HEK293 (cell line): ENCODE measurements around the gene CEP63.

Experiments
- CTCF ChIA-PET: fragments of 350-600 bp; formaldehyde crosslinking; extraction: SDS; loops from one replicate; lab custom pipeline; 2021; ENCODE audit warnings: antibody characterized with exemption; lab: Yijun Ruan, JAX
- POLR2A ChIA-PET: fragments of 300-600 bp; formaldehyde crosslinking; extraction: SDS; loops from one replicate; lab custom pipeline; 2020; ENCODE audit warnings: antibody characterized with exemption, inconsistent platforms; lab: Yijun Ruan, JAX
- H3K27ac ChIP-seq: fragments of 200-500 bp; sonication (Bioruptor generic); 2 replicates; pipeline ENCODE4 v1.5.1; 2014; ENCODE audit warnings: low read depth, low read length, control low read depth, inconsistent platforms; ENCODE audit errors: extremely low read depth
- H3K36me3 ChIP-seq, 2 experiments: fragments of 200-500 bp in 1 of 2; sonication (Bioruptor generic) in 1 of 2; 1 replicate in 1 of 2; 2 replicates in 1 of 2; pipeline ENCODE4 v1.5.1; 2014 to 2017; ENCODE audit warnings: inconsistent platforms in 2 of 2, low read length in 2 of 2; ENCODE audit not compliant: control insufficient read depth in 2 of 2, insufficient read depth in 1 of 2
- H3K4me1 ChIP-seq: fragments of 200-500 bp; sonication (Bioruptor generic); 2 replicates; pipeline ENCODE4 v1.5.1; 2014; ENCODE audit warnings: mild to moderate bottlenecking, low read length, inconsistent platforms; ENCODE audit not compliant: control insufficient read depth, insufficient read depth
- H3K4me3 ChIP-seq: 2 replicates; pipeline ENCODE4 v1.5.1; 2011; ENCODE audit warnings: low read depth, mild to moderate bottlenecking, control low read depth, low read length, moderate library complexity
- H3K9me3 ChIP-seq: fragments of 200-500 bp; sonication (Bioruptor generic); 2 replicates; pipeline ENCODE4 v1.5.1; 2014; ENCODE audit warnings: low read depth, low read length, inconsistent platforms; ENCODE audit not compliant: control insufficient read depth, insufficient read depth
- BCL11B ChIP-seq: fragments of 450-650 bp; formaldehyde crosslinking; IDR thresholded peaks from 2 replicates; pipeline ENCODE4 v1.5.1; 2016; ENCODE audit warnings: low read depth, missing biosample characterization, missing genetic modification characterization
- KLF7 ChIP-seq: fragments of 450-650 bp; formaldehyde crosslinking; IDR thresholded peaks from 2 replicates; pipeline ENCODE4 v1.5.1; 2016; ENCODE audit warnings: missing biosample characterization, missing genetic modification characterization, borderline replicate concordance
- OVOL3 ChIP-seq: fragments of 450-650 bp; formaldehyde crosslinking; IDR thresholded peaks from 2 replicates; pipeline ENCODE4 v1.5.1; 2016; ENCODE audit warnings: missing biosample characterization, missing genetic modification characterization
- PBX3 ChIP-seq: sonication (generic); formaldehyde crosslinking; IDR thresholded peaks from 2 replicates; pipeline ENCODE4 v1.8.1; 2022; ENCODE audit warnings: mild to moderate bottlenecking, moderate library complexity, missing genetic modification reagents
- RBAK ChIP-seq: fragments of 450-650 bp; formaldehyde crosslinking; IDR thresholded peaks from 2 replicates; pipeline ENCODE4 v1.5.1; 2016; ENCODE audit warnings: missing biosample characterization, missing genetic modification characterization
- REPIN1 ChIP-seq: fragments of 450-650 bp; formaldehyde crosslinking; IDR thresholded peaks from 2 replicates; pipeline ENCODE4 v1.5.1; 2017; ENCODE audit warnings: missing biosample characterization, missing genetic modification characterization, low read depth
- SCRT1 ChIP-seq: fragments of 450-650 bp; formaldehyde crosslinking; IDR thresholded peaks from 2 replicates; pipeline ENCODE4 v1.5.1; 2016; ENCODE audit warnings: missing biosample characterization, missing genetic modification characterization, borderline replicate concordance
- WT1 ChIP-seq: fragments of 450-650 bp; formaldehyde crosslinking; IDR thresholded peaks from 2 replicates; pipeline ENCODE4 v1.5.1; 2016; ENCODE audit warnings: missing biosample characterization, missing genetic modification characterization
- ZNF140 ChIP-seq: fragments of 450-650 bp; formaldehyde crosslinking; IDR thresholded peaks from 2 replicates; pipeline ENCODE4 v1.5.1; 2016; ENCODE audit warnings: missing biosample characterization, missing genetic modification characterization
- ZNF184 ChIP-seq: fragments of 450-650 bp; IDR thresholded peaks from 2 replicates; pipeline ENCODE4 v1.5.1; 2018; ENCODE audit warnings: missing biosample characterization, mild to moderate bottlenecking, missing genetic modification characterization
- ZNF223 ChIP-seq: fragments of 450-650 bp; formaldehyde crosslinking; IDR thresholded peaks from 2 replicates; pipeline ENCODE4 v1.5.1; 2016; ENCODE audit warnings: missing biosample characterization, missing genetic modification characterization
- ZNF266 ChIP-seq: fragments of 450-650 bp; formaldehyde crosslinking; IDR thresholded peaks from 2 replicates; pipeline ENCODE4 v1.5.1; 2016; ENCODE audit warnings: missing biosample characterization, missing genetic modification characterization, low read depth
- ZNF302 ChIP-seq: fragments of 450-650 bp; formaldehyde crosslinking; IDR thresholded peaks from 2 replicates; pipeline ENCODE4 v1.5.1; 2016; ENCODE audit warnings: missing biosample characterization, missing genetic modification characterization, low read depth
- ZNF311 ChIP-seq: fragments of 450-650 bp; formaldehyde crosslinking; IDR thresholded peaks from 2 replicates; pipeline ENCODE4 v1.5.1; 2017; ENCODE audit warnings: missing biosample characterization, missing genetic modification characterization, borderline replicate concordance
- ZNF341 ChIP-seq: fragments of 450-650 bp; formaldehyde crosslinking; IDR thresholded peaks from 2 replicates; pipeline ENCODE4; 2016; ENCODE audit warnings: low read depth, missing biosample characterization, missing genetic modification characterization
- ZNF354C ChIP-seq: fragments of 450-650 bp; formaldehyde crosslinking; IDR thresholded peaks from 2 replicates; pipeline ENCODE4 v1.5.1; 2016; ENCODE audit warnings: missing biosample characterization, missing genetic modification characterization, low read depth, borderline replicate concordance
- ZNF366 ChIP-seq: fragments of 450-650 bp; formaldehyde crosslinking; conservative IDR thresholded peaks from 2 replicates; pipeline ENCODE4 v1.5.1; 2016; ENCODE audit warnings: missing biosample characterization, missing genetic modification characterization
- ZNF548 ChIP-seq: fragments of 450-650 bp; formaldehyde crosslinking; IDR thresholded peaks from 2 replicates; pipeline ENCODE4 v1.5.1; 2016; ENCODE audit warnings: missing biosample characterization, missing genetic modification characterization
- ZNF776 ChIP-seq: fragments of 450-650 bp; formaldehyde crosslinking; IDR thresholded peaks from 2 replicates; pipeline ENCODE4 v1.5.0; 2017; ENCODE audit warnings: missing biosample characterization, missing genetic modification characterization, borderline replicate concordance
- TF ChIP-seq, protein P1 (sequence below): fragments of 450-650 bp; formaldehyde crosslinking; IDR thresholded peaks from 2 replicates; pipeline ENCODE4 v1.5.1; 2016; ENCODE audit warnings: missing biosample characterization, missing genetic modification characterization
- TF ChIP-seq, protein P2 (sequence below): fragments of 450-650 bp; formaldehyde crosslinking; IDR thresholded peaks from 2 replicates; pipeline ENCODE4 v1.5.1; 2017; ENCODE audit warnings: missing biosample characterization, missing genetic modification characterization
- TF ChIP-seq, protein P3 (sequence below): fragments of 450-650 bp; formaldehyde crosslinking; IDR thresholded peaks from 2 replicates; pipeline ENCODE4 v1.5.1; 2016; ENCODE audit warnings: missing biosample characterization, missing genetic modification characterization
- TF ChIP-seq, protein P4 (sequence below): fragments of 450-650 bp; formaldehyde crosslinking; conservative IDR thresholded peaks from 2 replicates; pipeline ENCODE4 v1.5.1; 2016; ENCODE audit warnings: low read depth, missing biosample characterization, missing genetic modification characterization

CEP63 gene

DNA sequence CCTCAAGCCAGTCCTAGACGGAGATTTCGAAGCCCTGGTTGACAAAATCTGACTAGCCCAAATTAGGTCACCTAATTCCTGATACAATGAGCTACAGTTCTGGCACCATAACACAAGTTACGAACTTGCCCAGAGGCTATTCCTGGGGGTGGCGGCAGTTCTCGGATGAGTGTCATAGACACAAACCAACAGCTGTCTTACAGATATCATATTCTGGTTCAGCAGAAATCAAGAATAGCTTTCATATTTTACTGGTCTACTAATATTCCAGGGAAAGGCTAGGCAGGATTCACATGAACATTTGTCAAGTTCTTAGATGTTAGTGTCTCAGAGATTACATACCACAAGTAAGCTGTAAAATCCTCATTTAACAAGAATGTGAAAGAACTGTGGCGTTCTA, 8.9 kb upstream of the CEP63 start:
- Histone ChIP-seq H3K4me1 (no peaks in the 10 kb centered on the region), H3K36me3 (peaks cover 4 to 62% of the 10 kb centered on the region in 2 experiments)
- POLR2A ChIA-PET: interaction anchor here (1.3 kb wide), 1 partner anchor 9 kb away, joined by 5 read pairs; the partner anchor contains the start of genes ANAPC13 and CEP63

DNA sequence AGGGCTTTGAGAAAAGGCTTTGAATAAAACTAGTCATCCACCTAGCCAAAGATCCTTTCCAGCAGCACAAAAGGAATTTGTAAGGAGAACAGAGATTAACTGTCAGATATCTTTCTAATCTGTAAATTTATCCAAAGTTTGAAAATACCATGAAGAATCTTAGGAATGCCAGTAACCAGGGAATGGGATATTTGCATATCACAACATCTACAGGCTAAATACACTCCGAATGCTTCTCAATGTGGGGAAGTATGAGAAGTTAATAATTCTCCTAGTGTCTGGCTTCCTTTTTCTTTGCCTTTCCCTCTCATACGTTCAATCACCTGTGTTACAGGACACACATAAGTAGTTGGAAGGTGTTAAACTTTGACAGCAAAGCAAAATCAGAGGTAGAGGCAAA, 7.9 kb upstream of the CEP63 start:
- CTCF ChIA-PET: interaction anchor here (1.7 to 6.3 kb wide), 4 partner anchors 11 to 265 kb away, joined by 4 to 124 read pairs (median 21); no protein-coding TSS in a partner anchor
- H3K4me1 ChIP-seq: no peaks in the 10 kb centered on the region
- POLR2A ChIA-PET: interaction anchor here (1.3 kb wide), 1 partner anchor 8 kb away, joined by 5 read pairs; the partner anchor contains the start of genes ANAPC13 and CEP63
- H3K27ac ChIP-seq: no peak overlapping the region
- H3K4me3 ChIP-seq: no peak overlapping the region
- H3K36me3 ChIP-seq: peaks cover 4 to 71% of the 10 kb centered on the region in 2 experiments
- no peaks in the 10 kb centered on the region for H3K9me3 ChIP-seq
- TF ChIP-seq ZNF354C (tag by site-specific recombination) (no peak), ZNF548 (tag by site-specific recombination) (no peak)

More for the DNA sequence above, 8.9 kb upstream of the CEP63 start:
- H3K9me3 ChIP-seq: no peaks in the 10 kb centered on the region
- CTCF ChIA-PET: interaction anchor here (0.6 to 6.3 kb wide), 9 partner anchors 8 to 409 kb away, joined by 3 to 124 read pairs (median 4); partner anchors contain the start of genes ANAPC13 and CEP63
- no peak overlapping the region for H3K27ac ChIP-seq
- TF ChIP-seq BCL11B (tag by site-specific recombination) (no peak), ZNF266 (tag by site-specific recombination) (no peak), ZNF311 (tag by site-specific recombination) (no peak), ZNF140 (no peak), ZNF184 (tag by site-specific recombination) (no peak), RBAK (tag by site-specific recombination) (no peak), REPIN1 (no peak), KLF7 (no peak), WT1 (no peak), OVOL3 (tag by site-specific recombination) (no peak), ZNF223 (tag by site-specific recombination) (no peak), ZNF302 (no peak), ZNF366 (no peak)
- TF ChIP-seq, protein P1, sequence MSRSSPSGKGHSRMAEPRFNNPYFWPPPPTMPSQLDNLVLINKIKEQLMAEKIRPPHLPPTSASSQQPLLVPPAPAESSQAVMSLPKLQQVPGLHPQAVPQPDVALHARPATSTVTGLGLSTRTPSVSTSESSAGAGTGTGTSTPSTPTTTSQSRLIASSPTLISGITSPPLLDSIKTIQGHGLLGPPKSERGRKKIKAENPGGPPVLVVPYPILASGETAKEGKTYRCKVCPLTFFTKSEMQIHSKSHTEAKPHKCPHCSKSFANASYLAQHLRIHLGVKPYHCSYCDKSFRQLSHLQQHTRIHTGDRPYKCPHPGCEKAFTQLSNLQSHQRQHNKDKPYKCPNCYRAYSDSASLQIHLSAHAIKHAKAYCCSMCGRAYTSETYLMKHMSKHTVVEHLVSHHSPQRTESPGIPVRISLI (tag by site-specific recombination): no peak
- TF ChIP-seq, protein P2, sequence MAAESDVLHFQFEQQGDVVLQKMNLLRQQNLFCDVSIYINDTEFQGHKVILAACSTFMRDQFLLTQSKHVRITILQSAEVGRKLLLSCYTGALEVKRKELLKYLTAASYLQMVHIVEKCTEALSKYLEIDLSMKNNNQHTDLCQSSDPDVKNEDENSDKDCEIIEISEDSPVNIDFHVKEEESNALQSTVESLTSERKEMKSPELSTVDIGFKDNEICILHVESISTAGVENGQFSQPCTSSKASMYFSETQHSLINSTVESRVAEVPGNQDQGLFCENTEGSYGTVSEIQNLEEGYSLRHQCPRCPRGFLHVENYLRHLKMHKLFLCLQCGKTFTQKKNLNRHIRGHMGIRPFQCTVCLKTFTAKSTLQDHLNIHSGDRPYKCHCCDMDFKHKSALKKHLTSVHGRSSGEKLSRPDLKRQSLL (tag by site-specific recombination): no peak
- TF ChIP-seq, protein P3, sequence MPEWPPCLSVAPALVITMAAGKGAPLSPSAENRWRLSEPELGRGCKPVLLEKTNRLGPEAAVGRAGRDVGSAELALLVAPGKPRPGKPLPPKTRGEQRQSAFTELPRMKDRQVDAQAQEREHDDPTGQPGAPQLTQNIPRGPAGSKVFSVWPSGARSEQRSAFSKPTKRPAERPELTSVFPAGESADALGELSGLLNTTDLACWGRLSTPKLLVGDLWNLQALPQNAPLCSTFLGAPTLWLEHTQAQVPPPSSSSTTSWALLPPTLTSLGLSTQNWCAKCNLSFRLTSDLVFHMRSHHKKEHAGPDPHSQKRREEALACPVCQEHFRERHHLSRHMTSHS (tag by site-specific recombination): no peak
- TF ChIP-seq, all 188 proteins: peak for 0
- H3K4me3 ChIP-seq: no peak overlapping the region

- ChIA-PET POLR2A (no interaction called here), CTCF (interaction anchor here (0.7 to 5.1 kb wide), 6 partner anchors 11 to 730 kb away, joined by 3 to 24 read pairs (median 3); no protein-coding TSS in a partner anchor)
- H3K9me3 ChIP-seq: no peaks in the 10 kb centered on the region
- no peak overlapping the region for H3K4me3 ChIP-seq
- peaks cover 4 to 78% of the 10 kb centered on the region in 2 experiments for H3K36me3 ChIP-seq
- H3K4me1 ChIP-seq: no peaks in the 10 kb centered on the region
- H3K27ac ChIP-seq: no peak overlapping the region
- TF ChIP-seq ZNF341: no peak
- TF ChIP-seq PBX3 (CRISPR knock-in tag): no peak
- no peak for TF ChIP-seq ZNF776 (tag by site-specific recombination)
- no peak for TF ChIP-seq SCRT1
- TF ChIP-seq, protein P4, sequence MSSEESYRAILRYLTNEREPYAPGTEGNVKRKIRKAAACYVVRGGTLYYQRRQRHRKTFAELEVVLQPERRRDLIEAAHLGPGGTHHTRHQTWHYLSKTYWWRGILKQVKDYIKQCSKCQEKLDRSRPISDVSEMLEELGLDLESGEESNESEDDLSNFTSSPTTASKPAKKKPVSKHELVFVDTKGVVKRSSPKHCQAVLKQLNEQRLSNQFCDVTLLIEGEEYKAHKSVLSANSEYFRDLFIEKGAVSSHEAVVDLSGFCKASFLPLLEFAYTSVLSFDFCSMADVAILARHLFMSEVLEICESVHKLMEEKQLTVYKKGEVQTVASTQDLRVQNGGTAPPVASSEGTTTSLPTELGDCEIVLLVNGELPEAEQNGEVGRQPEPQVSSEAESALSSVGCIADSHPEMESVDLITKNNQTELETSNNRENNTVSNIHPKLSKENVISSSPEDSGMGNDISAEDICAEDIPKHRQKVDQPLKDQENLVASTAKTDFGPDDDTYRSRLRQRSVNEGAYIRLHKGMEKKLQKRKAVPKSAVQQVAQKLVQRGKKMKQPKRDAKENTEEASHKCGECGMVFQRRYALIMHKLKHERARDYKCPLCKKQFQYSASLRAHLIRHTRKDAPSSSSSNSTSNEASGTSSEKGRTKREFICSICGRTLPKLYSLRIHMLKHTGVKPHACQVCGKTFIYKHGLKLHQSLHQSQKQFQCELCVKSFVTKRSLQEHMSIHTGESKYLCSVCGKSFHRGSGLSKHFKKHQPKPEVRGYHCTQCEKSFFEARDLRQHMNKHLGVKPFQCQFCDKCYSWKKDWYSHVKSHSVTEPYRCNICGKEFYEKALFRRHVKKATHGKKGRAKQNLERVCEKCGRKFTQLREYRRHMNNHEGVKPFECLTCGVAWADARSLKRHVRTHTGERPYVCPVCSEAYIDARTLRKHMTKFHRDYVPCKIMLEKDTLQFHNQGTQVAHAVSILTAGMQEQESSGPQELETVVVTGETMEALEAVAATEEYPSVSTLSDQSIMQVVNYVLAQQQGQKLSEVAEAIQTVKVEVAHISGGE (tag by site-specific recombination): no peak
These were observed 5.3 kb upstream of the CEP63 start for GRCh38 chr3:134480546-134480945.
